GM18499 (cell line): ENCODE data around the gene ARID1B.

ENCODE experiments used
- ATAC-seq: cut with Tn5 transposase; IDR thresholded peaks from one replicate; pipeline ENCODE4 v1.9.1; 2021; ENCODE audit warnings: moderate number of reproducible peaks; ENCODE audit not compliant: insufficient read depth, unreplicated experiment

ARID1B gene

DNA sequence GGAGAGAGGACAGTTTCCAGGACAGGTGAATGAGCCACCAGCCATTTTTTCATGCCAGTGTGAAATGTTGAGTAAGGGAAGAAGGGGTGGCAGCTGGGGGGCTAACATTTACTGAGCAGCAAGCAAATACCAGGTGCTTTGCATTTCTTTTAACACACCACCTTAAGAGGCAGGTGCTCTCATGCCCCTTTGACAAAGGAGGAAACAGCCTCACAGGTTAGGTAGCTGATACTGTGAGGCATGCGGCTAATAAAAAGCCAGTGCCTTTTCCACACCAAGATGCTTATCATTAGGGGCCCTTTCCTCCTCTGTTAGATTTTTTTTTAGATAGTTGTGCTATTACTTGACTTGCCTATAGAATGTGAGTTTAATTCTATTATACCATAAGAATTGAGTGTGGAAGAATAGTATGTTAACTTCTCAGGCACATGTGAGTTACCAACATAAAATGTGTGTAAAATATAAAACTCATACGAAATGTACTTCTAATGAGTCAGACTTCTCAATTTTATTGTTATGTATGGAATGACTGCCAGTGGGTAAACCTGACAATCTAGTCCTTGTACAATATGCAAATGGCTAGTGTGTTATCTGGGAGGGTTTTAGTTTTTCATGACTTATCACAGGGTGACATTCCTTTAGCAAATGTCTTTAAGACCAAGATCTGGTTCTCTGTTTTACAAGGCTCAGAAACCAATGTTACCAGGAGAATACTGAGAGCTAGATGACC lies 286.2 kb downstream of the ARID1B start:
- ATAC-seq: no peak

DNA sequence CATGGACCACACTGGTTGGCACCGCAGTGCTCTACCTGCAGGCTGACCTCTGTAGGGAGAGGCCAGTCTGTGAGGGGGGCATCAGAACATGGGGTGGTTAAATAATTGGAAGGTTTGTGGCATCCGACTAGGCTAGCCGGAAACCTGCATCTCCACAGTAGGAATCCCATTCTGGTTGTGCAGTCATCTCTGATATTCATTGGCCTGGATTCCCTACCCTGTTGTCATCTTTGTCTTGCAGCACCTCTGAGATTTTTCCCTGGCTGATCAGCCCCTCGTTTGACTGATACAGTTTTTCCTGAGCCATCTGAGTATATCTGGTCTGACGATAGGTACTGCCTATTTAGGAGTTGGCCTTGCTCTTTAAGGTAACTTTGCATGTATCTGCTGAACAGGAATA lies 286.7 kb downstream of the ARID1B start:
- no peak for ATAC-seq

GRCh38 chr6:157064502-157064901 lies 287.3 kb downstream of the ARID1B start:
- ATAC-seq: no peak

DNA sequence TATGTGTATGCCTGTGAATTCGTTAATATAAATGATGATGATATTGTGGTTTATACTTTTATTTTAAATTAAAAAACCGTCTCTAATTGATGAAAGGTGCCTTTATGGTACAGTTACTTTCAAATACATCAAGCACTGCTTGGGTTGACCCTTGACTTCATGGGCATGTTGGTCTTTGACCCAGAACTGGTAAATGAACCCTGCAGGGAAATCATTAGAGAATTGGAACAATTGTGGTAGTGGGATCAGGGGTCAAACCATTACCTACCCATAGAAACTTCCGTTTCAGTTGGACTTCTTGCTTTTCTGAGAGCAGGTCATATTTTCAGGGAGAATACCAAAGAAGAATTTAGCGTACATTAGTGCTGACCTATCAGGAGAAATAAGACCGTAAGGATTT lies 288.2 kb downstream of the ARID1B start:
- ATAC-seq: no peak

DNA sequence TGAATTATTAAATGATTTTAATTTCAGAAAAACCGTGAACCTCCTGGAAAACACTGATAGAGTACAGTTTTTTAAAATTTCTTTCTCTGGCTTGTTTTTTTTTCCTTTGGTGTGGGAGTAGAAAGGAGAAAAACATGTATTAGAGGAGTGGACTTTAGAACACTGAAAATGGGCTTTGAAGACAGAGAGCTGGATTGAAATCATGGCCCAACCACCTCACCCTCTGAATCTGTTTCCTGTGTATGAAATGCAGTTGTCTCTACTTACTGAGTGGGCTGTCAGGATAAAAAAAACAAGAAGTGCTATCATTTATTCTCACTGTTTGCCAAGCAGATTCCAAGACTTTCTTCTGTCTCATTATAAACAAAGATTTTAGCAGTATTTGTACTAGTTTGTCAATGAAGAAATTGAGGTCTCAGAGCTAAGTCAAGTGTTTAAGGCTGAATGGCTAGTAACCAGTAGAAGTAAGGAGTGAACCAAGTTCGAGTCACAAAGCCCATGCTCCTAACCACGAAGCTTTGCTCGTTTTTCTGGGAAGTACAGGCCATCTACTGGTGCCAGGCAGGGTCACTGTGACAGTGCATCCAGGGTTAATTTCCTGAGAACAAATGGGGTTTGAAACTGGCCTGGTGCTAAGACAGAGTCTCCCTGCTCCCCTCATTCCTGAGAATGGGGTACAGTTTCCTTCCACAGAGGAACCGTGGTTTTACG lies 289.8 kb downstream of the ARID1B start:
- ATAC-seq: no peak

GRCh38 chr6:157067507-157067906 lies 290.3 kb downstream of the ARID1B start:
- no peak for ATAC-seq

- peak; percentile 94 for ATAC-seq
These were observed 291.6 kb downstream of the ARID1B start for GRCh38 chr6:157068691-157069324.

DNA sequence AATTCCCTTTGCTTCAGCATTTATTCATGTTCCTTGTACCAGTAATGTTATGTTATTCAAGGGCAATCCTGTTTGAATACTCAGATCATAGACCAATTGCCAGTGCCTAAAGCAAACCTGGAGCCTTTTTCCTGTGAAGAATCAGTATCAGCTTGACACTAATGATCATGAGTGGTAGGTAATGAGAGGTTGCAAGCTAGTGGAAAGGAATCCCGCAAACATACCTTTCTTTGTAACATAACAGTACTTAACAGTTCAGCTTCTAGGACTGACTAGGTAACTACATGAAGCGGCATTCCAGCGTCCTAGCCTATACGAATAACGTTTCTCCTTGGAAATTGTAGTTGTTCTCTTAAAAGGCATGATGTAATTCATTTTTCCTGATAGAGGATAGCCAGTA lies 292.4 kb downstream of the ARID1B start:
- ATAC-seq: no peak

DNA sequence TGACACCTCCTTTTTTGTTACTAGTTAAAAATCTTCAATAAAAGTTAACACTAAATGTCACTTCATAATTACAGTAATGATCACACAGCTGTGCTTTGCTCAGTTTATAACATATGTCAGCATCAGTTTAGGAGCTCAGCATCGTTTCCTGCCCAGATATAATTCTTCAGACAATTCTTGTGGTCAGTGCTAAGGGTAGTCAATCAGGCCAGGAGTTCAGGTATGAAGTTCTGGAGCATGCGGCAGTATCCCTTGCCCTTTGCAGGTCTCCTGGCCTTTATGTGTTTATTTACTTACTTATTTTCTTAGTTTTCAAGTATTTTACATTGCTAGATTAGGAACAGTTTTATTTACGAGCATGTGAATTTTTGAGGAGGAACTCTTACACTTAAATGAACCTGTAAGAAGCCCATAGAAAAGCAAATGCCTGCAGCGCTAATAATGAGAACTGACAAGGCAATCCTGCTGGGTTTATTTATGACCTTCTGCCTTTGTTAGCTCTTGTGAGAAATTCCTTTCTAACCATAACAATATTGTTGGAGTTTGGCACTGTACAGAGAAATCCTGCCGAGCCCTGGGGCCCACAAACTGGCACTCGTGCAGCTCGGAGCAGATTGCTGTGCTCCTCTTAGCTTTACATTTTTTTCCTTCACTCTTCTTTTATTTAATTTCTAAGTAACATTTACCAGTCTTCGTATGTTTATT lies 293.4 kb downstream of the ARID1B start:
- ATAC-seq: no peak

GRCh38 chr6:157072128-157072527 lies 294.9 kb downstream of the ARID1B start:
- ATAC-seq: no peak

GRCh38 chr6:157073596-157073995 lies 296.4 kb downstream of the ARID1B start:
- ATAC-seq: no peak

DNA sequence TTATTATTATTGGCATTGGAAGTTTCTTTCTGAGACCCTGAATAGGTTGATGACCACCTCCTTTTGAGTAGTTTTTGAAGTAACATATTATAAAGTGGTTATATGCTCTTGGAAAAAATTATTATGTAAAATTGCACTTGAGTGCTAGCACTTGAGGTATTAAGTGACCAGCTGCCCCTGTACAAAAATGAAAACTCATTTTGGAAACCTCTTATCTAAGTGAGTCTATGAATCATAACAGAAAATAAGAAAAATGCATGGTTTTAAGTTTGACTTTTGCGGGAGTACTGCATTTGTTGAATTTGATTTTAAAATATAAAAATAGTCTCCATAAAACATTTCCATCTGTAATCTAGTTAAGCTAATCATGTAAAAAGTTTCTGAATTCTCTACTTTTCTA lies 297.8 kb downstream of the ARID1B start:
- ATAC-seq: no peak

DNA sequence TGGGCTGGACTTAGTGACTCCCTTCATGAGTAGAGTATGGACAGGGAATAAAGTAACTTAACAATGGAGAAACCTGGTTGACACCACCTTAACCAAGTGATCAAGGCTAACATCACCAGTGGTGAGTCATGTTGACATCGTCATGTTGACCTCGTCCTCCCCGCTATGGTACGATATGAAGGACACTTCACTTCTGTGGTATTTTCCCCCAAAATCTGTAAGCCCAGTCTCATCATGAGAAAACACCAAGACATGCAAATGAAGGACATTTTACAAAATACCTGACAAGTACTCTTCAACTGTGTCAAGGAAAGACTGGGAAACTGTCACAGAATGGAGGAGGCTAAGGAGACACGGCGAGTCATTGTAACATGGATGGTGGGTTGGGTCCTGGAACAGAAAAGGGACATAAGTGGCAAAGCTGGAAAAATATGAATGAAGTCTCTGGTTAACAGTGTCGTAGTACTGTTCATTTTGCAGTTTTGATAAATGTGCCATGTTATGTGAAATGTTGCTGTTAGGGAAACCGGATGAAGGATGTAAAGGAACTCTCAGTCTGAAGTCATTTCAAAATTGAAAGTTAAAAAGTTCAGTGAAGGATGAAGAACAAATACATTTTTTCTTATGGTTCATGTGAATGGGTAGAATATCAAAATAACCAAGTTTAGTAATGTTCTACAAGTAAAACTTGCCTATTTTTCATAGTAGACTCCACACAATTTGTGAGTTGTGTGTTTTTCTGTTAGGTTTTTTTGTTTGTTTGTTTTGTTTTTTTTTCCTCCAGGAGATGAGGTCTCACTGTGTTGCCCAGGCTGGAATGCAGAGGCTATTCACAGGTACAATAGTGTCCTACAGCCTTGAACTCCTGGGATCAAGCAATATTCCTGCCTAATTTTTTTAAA lies 298.6 kb downstream of the ARID1B start:
- ATAC-seq: peak; percentile 64

DNA sequence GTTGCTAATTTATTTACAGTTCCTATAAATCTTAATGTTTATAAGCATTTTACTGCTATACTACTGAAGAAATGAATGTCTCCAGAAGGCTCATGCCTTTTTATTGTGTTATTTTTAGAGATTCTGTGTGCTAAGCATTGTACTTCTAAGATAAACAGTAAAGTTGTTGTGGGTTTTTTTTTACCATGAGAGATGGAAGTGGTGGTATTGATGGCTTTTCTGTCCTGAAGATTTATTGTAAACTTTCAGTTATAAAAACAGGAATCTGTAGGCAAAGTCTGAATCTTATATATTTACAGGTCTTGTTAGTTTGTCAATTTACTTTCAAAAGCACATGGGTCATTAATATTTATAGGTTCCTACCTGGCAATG lies 299.3 kb downstream of the ARID1B start:
- no peak for ATAC-seq

- ATAC-seq: no peak
These were observed 300.1 kb downstream of the ARID1B start for GRCh38 chr6:157077251-157077650.

- ATAC-seq: no peak
These were observed 301.1 kb downstream of the ARID1B start for GRCh38 chr6:157078326-157078725.

DNA sequence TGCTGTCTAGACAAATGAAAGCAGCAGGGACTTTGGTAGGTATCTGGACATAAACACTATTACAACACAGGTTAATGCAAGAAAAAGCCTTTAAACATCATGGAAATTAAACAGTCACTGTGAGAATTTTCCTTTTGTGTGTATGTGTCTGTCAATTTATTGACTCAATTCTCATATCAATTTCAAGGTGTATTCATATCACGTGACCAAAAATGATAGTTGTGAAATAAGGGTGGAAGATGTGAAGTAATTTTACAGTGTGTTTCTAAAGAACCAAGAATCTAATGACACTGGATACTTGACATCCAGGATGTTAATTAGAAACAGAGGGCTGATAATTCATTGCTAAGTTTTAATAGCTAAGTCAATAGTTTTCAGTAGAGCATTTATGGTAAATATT lies 302.1 kb downstream of the ARID1B start:
- no peak for ATAC-seq

GRCh38 chr6:157079771-157080170 lies 302.6 kb downstream of the ARID1B start:
- ATAC-seq: no peak

DNA sequence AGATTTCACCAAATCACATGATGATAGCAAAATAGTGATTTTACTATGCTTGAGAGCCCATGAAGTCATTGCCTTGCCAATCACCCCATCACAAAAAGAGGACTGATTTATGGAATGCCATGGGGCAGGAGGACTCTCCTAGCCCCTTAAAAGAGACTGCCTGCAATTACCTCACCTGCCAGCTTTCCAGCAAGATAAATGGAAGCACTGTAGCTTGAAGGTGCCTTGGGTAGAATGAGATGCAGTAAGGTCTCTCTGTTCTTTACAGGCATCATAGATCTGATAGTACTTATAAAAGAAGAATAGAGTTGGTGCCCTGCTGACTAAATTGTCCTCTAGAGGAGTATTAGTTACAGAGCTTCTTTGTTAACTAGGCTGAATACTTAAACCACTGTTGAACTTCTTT lies 303.8 kb downstream of the ARID1B start:
- no peak for ATAC-seq

- ATAC-seq: no peak
These were observed 306.2 kb downstream of the ARID1B start for GRCh38 chr6:157083343-157083742.
